GOT3 (cell line): ENCODE results near the gene ODAD3.
"Not testable (repeated sequence)": the region's sequence is repeated elsewhere in the genome, so short reads cannot be mapped to it uniquely, and the experiment has no call there.

Experiments
- DNase-seq: peaks from one replicate; lab custom pipeline; 2025; ENCODE audit warnings: mixed read lengths; lab: John Stamatoyannopoulos, UW

ODAD3 gene

GRCh38 chr19:11460207-11460606 is 25.3 kb upstream of the ODAD3 start:
- no peak for DNase-seq

GRCh38 chr19:11458912-11459311 is 24.0 kb upstream of the ODAD3 start:
- DNase-seq = not testable (repeated sequence)

GRCh38 chr19:11458236-11458900 is 23.4 kb upstream of the ODAD3 start:
- DNase-seq = no peak

- no peak for DNase-seq
Observed at GRCh38 chr19:11457831-11458230, 22.9 kb upstream of the ODAD3 start.

GRCh38 chr19:11457115-11457514 is 22.2 kb upstream of the ODAD3 start:
- DNase-seq = no peak

- DNase-seq = no peak
Observed at GRCh38 chr19:11456659-11457058, 21.7 kb upstream of the ODAD3 start.

GRCh38 chr19:11455233-11455554 is 20.3 kb upstream of the ODAD3 start:
- not testable (repeated sequence) for DNase-seq

GRCh38 chr19:11453468-11454341 is 18.8 kb upstream of the ODAD3 start:
- no peak for DNase-seq

GRCh38 chr19:11452620-11453310 is 17.8 kb upstream of the ODAD3 start:
- no peak for DNase-seq

- no peak for DNase-seq
Observed at GRCh38 chr19:11451871-11452619, 17.1 kb upstream of the ODAD3 start.

- no peak for DNase-seq
Observed at GRCh38 chr19:11451327-11451870, 16.5 kb upstream of the ODAD3 start.

- no peak for DNase-seq
Observed at GRCh38 chr19:11450570-11451326, 15.8 kb upstream of the ODAD3 start.

- no peak for DNase-seq
Observed at GRCh38 chr19:11448923-11449554, 14.1 kb upstream of the ODAD3 start.

GRCh38 chr19:11448410-11448809 is 13.5 kb upstream of the ODAD3 start:
- DNase-seq = no peak

- DNase-seq = no peak
Observed at GRCh38 chr19:11447347-11448262, 12.7 kb upstream of the ODAD3 start.

- DNase-seq = no peak
Observed at GRCh38 chr19:11446652-11447301, 11.9 kb upstream of the ODAD3 start.

- no peak for DNase-seq
Observed at GRCh38 chr19:11446271-11446651, 11.3 kb upstream of the ODAD3 start.

GRCh38 chr19:11445141-11445540 is 10.2 kb upstream of the ODAD3 start:
- no peak for DNase-seq

GRCh38 chr19:11444059-11444458 is 9.1 kb upstream of the ODAD3 start:
- DNase-seq = no peak
